ENCODE results near the gene CBX2.

DNA sequence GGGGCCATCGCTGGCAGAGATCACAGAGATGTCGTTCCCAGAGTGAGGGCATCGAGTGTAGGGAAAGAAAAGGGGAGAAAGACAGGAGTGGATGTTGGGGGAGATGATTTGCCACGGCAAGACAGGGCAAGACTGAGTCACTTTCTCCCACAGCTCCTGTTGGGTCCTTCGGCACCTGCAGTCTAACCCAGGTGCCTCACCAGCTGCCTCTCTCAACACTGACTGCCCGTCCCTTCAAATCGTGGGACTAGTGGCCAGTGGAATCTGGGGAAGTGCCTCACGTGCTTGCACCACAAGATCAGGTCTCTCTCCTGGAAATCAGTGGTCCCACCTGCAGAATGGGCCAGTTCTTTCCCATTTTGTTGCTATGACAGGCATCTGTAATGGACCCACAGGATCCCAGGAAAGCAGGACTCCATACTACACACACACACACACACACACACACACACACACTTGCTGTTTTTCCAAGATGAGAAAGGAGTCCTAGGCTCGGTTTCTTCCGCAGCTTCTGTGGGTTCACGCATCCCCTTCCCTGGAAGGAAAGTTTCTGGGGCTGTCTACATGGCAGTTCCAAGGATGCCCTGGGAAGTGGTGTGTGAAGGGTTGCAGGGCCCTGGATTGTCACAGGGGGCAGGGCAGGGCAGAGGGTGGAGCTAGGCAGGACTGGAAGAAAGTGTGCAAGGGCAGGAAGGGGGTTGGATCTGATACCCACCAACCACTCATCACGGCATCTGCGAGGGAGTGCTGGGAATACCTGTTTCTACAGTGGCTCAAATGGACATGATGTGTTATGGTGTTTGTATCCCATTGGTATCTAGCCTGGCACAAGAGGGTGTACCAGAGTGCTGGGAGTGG, 29.1 kb downstream of the CBX2 start:
- TF ChIP-seq, protein P1, sequence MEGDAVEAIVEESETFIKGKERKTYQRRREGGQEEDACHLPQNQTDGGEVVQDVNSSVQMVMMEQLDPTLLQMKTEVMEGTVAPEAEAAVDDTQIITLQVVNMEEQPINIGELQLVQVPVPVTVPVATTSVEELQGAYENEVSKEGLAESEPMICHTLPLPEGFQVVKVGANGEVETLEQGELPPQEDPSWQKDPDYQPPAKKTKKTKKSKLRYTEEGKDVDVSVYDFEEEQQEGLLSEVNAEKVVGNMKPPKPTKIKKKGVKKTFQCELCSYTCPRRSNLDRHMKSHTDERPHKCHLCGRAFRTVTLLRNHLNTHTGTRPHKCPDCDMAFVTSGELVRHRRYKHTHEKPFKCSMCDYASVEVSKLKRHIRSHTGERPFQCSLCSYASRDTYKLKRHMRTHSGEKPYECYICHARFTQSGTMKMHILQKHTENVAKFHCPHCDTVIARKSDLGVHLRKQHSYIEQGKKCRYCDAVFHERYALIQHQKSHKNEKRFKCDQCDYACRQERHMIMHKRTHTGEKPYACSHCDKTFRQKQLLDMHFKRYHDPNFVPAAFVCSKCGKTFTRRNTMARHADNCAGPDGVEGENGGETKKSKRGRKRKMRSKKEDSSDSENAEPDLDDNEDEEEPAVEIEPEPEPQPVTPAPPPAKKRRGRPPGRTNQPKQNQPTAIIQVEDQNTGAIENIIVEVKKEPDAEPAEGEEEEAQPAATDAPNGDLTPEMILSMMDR (IDR thresholded peaks at IDR 0.05; ENCODE audit: insufficient read depth, low read length): no peak
- TF ChIP-seq POLR2AphosphoS5 (IDR thresholded peaks at IDR 0.05; ENCODE audit: low read depth): no peak

Measured in HL-60 (cell line).